GM23248 (cell line): Measurements from ENCODE around the gene GALNT17. TPM values are rescaled to one million over a fixed set of nuclear protein-coding genes. Genes with fewer than 3 reads are reported as not detected.

Experiments used
- DNase-seq: peaks from one replicate; pipeline ENCODE4 v3.0.0-alpha.2; 2015
- H2AFZ ChIP-seq: fragments of 200-600 bp; sonication (generic); 2 replicates; pipeline ENCODE4 v1.6.1; 2016; ENCODE audit warnings: antibody characterized with exemption
- H3F3A ChIP-seq: fragments of 200-600 bp; sonication (generic); 2 replicates; pipeline ENCODE4 v1.6.1; 2016; ENCODE audit warnings: mild to moderate bottlenecking, antibody characterized with exemption, mixed run types; ENCODE audit not compliant: insufficient read depth
- H3K27ac ChIP-seq: fragments of 200-600 bp; sonication (generic); 2 replicates; pipeline ENCODE4 v1.5.1; 2016; ENCODE audit warnings: mild to moderate bottlenecking
- H3K27me3 ChIP-seq: fragments of 200-600 bp; sonication (generic); replicated peaks from 2 replicates; pipeline ENCODE4 v1.6.1; 2016; ENCODE audit warnings: mild to moderate bottlenecking; ENCODE audit not compliant: insufficient read depth
- H3K36me3 ChIP-seq: fragments of 200-600 bp; sonication (generic); 2 replicates; pipeline ENCODE4 v1.6.1; 2016; ENCODE audit warnings: low read depth, mild to moderate bottlenecking
- H3K4me1 ChIP-seq: fragments of 200-600 bp; sonication (generic); 2 replicates; pipeline ENCODE4 v1.6.1; 2016; ENCODE audit warnings: mild to moderate bottlenecking; ENCODE audit not compliant: insufficient read depth
- H3K4me2 ChIP-seq: fragments of 200-600 bp; sonication (generic); one replicate; pipeline ENCODE4 v1.6.1; 2016; ENCODE audit warnings: mild to moderate bottlenecking; ENCODE audit not compliant: unreplicated experiment
- H3K4me3 ChIP-seq: fragments of 200-600 bp; sonication (generic); 2 replicates; pipeline ENCODE4 v1.5.1; 2016; ENCODE audit warnings: mild to moderate bottlenecking
- H3K79me2 ChIP-seq: fragments of 200-600 bp; sonication (generic); 2 replicates; pipeline ENCODE4 v1.6.1; 2016; ENCODE audit warnings: mild to moderate bottlenecking; ENCODE audit not compliant: insufficient read depth
- H3K9ac ChIP-seq: fragments of 200-600 bp; sonication (generic); 2 replicates; pipeline ENCODE4 v1.6.1; 2016; ENCODE audit warnings: mild to moderate bottlenecking
- H3K9me2 ChIP-seq: fragments of 200-600 bp; sonication (generic); 2 replicates; pipeline ENCODE4 v1.6.1; 2016; ENCODE audit warnings: mixed run types, mild to moderate bottlenecking, moderate library complexity; ENCODE audit not compliant: insufficient read depth
- H3K9me3 ChIP-seq: fragments of 200-600 bp; sonication (generic); one replicate; pipeline ENCODE4 v1.6.1; 2017; ENCODE audit warnings: low read depth
- H4K20me1 ChIP-seq: fragments of 200-600 bp; sonication (generic); 2 replicates; pipeline ENCODE4 v1.6.0; 2016; ENCODE audit not compliant: insufficient read depth
- EZH2 ChIP-seq: fragments of 200-600 bp; sonication (generic); IDR thresholded peaks from 2 replicates; pipeline ENCODE4 v1.6.1; 2018; ENCODE audit warnings: antibody characterized with exemption, mild to moderate bottlenecking; ENCODE audit not compliant: insufficient read depth, poor library complexity, severe bottlenecking
- EZH2phosphoT487 ChIP-seq: fragments of 200-600 bp; sonication (generic); IDR thresholded peaks from 2 replicates; pipeline ENCODE4 v1.6.1; 2018; ENCODE audit warnings: antibody characterized with exemption, moderate library complexity, mild to moderate bottlenecking, low read depth; ENCODE audit not compliant: insufficient read depth
- WGBS, 2 experiments: methylation state at CpG; one replicate each; pipeline ENCODE4 v1.1.6; 2015 to 2017; ENCODE audit warnings: low lambda C conversion rate in 2 of 2, low coverage in 1 of 2; ENCODE audit errors: missing lambda C conversion rate in 2 of 2; 5-methylcytosine and 5-hydroxymethylcytosine counted together
- in situ Hi-C: fragments of 300-500 bp; cut with MboI; formaldehyde crosslinking; loops from 2 replicates; pipeline ENCODE4 v1.15.0; 2020
- polyA plus RNA-seq: library from polyadenylated mRNA; unstranded; fragments of >200 nt; fragmentation: Nextera tagmentation; extraction: Ambion mirVana; gene quantifications from 2 replicates; pipeline ENCODE4 v1.2.1, GENCODE V29; 2016
- total RNA-seq: library from RNA; depleted of rRNA; stranded (reverse); fragments of >200 nt; shearing (Covaris generic); gene quantifications from 2 replicates; pipeline ENCODE4 v1.2.3, GENCODE V29; 2014

Gene GALNT17
- total and polyA plus RNA-seq, 2 experiments from 2014 or later = not detected

- Histone ChIP-seq H3K79me2 (no peaks in the 10 kb centered on the region), H3K4me2 (no peak overlapping the region), H4K20me1 (no peaks in the 10 kb centered on the region), H3K36me3 (no peaks in the 10 kb centered on the region), H3K27ac (no peak overlapping the region), H3K9me2 (no peaks in the 10 kb centered on the region), H2AFZ (no peak overlapping the region), H3K4me3 (no peak overlapping the region), H3K9me3 (no peaks in the 10 kb centered on the region), H3K9ac (no peak overlapping the region), H3F3A (no peaks in the 10 kb centered on the region), H3K27me3 (no peaks in the 10 kb centered on the region), H3K4me1 (no peaks in the 10 kb centered on the region)
- in situ Hi-C loops = no loop called here
- TF ChIP-seq EZH2 (no peak), EZH2phosphoT487 (no peak)
- 1 to 2% methylated on average over 4 of the region's 4 CpGs for WGBS, 2 experiments
- DNase-seq = no peak
These were observed 158.5 kb downstream of the GALNT17 start for GRCh38 chr7:71290452-71290851.

- Histone ChIP-seq H3K79me2 (no peaks in the 10 kb centered on the region), H3K9me3 (no peaks in the 10 kb centered on the region), H3K4me3 (no peak overlapping the region), H3K36me3 (no peaks in the 10 kb centered on the region), H3K27me3 (no peaks in the 10 kb centered on the region), H3K9me2 (no peaks in the 10 kb centered on the region), H4K20me1 (no peaks in the 10 kb centered on the region), H3K4me2 (no peak overlapping the region), H3K9ac (no peak overlapping the region), H2AFZ (no peak overlapping the region), H3K4me1 (no peaks in the 10 kb centered on the region), H3F3A (no peaks in the 10 kb centered on the region), H3K27ac (no peak overlapping the region)
- WGBS, 2 experiments = 49 to 54% methylated on average over 6 of the region's 6 CpGs
- TF ChIP-seq EZH2phosphoT487 (no peak), EZH2 (no peak)
- in situ Hi-C loops = no loop called here
- DNase-seq = no peak
These were observed 166.4 kb downstream of the GALNT17 start for GRCh38 chr7:71298378-71298777.

- H2AFZ ChIP-seq = no peak overlapping the region
- in situ Hi-C loops = no loop called here
- H3K4me1 ChIP-seq = no peaks in the 10 kb centered on the region
- H3K4me2 ChIP-seq = no peak overlapping the region
- no peaks in the 10 kb centered on the region for H3K9me3 ChIP-seq
- no peak overlapping the region for H3K27ac ChIP-seq
- H3K9ac ChIP-seq = no peak overlapping the region
- TF ChIP-seq EZH2phosphoT487 = no peak
- TF ChIP-seq EZH2 = no peak
- no peaks in the 10 kb centered on the region for H3K36me3 ChIP-seq
- H3K79me2 ChIP-seq = no peaks in the 10 kb centered on the region
- H3K4me3 ChIP-seq = no peak overlapping the region
- no peaks in the 10 kb centered on the region for H3F3A ChIP-seq
- WGBS, 2 experiments = 17 to 24% methylated on average over 3 of the region's 3 CpGs
- H3K27me3 ChIP-seq = no peaks in the 10 kb centered on the region
- no peaks in the 10 kb centered on the region for H3K9me2 ChIP-seq
- no peak for DNase-seq
- no peaks in the 10 kb centered on the region for H4K20me1 ChIP-seq
These were observed 168.1 kb downstream of the GALNT17 start for GRCh38 chr7:71300086-71300485.

GRCh38 chr7:71300603-71301002, 168.7 kb downstream of the GALNT17 start:
- Histone ChIP-seq H3K9me3 (no peaks in the 10 kb centered on the region), H3K79me2 (no peaks in the 10 kb centered on the region), H3K9me2 (no peaks in the 10 kb centered on the region), H3K9ac (no peak overlapping the region), H3K4me3 (no peak overlapping the region), H3K27me3 (no peaks in the 10 kb centered on the region), H3F3A (no peaks in the 10 kb centered on the region), H4K20me1 (no peaks in the 10 kb centered on the region), H3K27ac (no peak overlapping the region), H3K36me3 (no peaks in the 10 kb centered on the region), H2AFZ (no peak overlapping the region), H3K4me1 (no peaks in the 10 kb centered on the region), H3K4me2 (no peak overlapping the region)
- in situ Hi-C loops = no loop called here
- no peak for DNase-seq
- no peak for TF ChIP-seq EZH2
- no peak for TF ChIP-seq EZH2phosphoT487
- WGBS, 2 experiments = 27% methylated on average over 6 of the region's 6 CpGs

GRCh38 chr7:71301167-71301566, 169.2 kb downstream of the GALNT17 start:
- Histone ChIP-seq H3K9me2 (no peaks in the 10 kb centered on the region), H3K36me3 (no peaks in the 10 kb centered on the region), H3F3A (no peaks in the 10 kb centered on the region), H3K4me1 (no peaks in the 10 kb centered on the region), H3K9ac (no peak overlapping the region), H2AFZ (no peak overlapping the region), H3K79me2 (no peaks in the 10 kb centered on the region), H4K20me1 (no peaks in the 10 kb centered on the region), H3K9me3 (no peaks in the 10 kb centered on the region), H3K27me3 (no peaks in the 10 kb centered on the region), H3K27ac (no peak overlapping the region), H3K4me2 (no peak overlapping the region), H3K4me3 (no peak overlapping the region)
- in situ Hi-C loops = no loop called here
- WGBS, 2 experiments = 29 to 30% methylated on average over 4 of the region's 4 CpGs
- DNase-seq = no peak
- TF ChIP-seq EZH2phosphoT487 = no peak
- no peak for TF ChIP-seq EZH2
